Left colon (tissue), 2 donors: ENCODE data around the gene MKRN2OS. TPM values are rescaled to one million over a fixed set of nuclear protein-coding genes. Genes with fewer than 3 reads are reported as not detected.

ENCODE experiments used
- ATAC-seq: fragments of 200-7000 bp; cut with Tn5 transposase; one replicate; pipeline ENCODE4 v1.9.1; 2020; ENCODE audit warnings: mild to moderate bottlenecking, moderate library complexity
- DNase-seq, 2 donors: peaks; one replicate each; pipeline ENCODE4 v3.0.0-alpha.2; 2020
- intact Hi-C, 2 donors: fragments of 100-400 bp; cut with DNase I in 1 of 2; cut with micrococcal nuclease in 1 of 2; formaldehyde crosslinking; loops; one replicate each; pipeline versions ENCODE4 v1.11.2 to v1.14.0; 2022; cut with DNase I, micrococcal nuclease
- total RNA-seq, 2 donors: library from RNA; stranded (reverse); fragmentation: NEBNext Ultra II Directional; extraction: Animal tissue kit (Norgen Biotek cat#: 25700); gene quantifications; one replicate each; pipeline ENCODE4 v1.2.1, GENCODE V29; 2021
- donor health status: DM: no; HTN: no; CAD: no.
- donor health status: DM: yes; HTN: yes; CAD: no.

MKRN2OS gene
- total RNA-seq, 2 donors from 2014 or later, result 4.4 to 6.9 TPM

DNA sequence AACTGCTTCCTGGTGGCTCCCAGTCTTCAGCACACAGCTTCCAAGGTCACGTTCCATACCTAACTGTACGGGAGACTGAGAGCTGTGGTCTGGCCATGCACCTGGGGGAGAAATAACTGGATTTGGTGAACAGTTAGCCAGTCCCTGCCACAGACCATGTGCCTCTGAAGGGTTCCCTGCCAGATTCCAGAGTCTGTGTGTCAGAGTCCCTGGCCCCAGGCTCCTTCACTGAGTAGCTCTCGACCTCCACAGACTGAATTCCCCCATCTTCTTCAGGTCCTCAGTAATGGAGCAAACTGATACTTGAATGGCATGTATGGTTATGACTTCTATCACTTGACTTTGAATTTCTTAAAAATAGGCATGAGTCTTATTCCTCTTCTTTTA lies 17.5 kb downstream of the MKRN2OS start:
- intact Hi-C loops, result no loop called here
- ATAC-seq, result no peak
- DNase-seq, result no peak

DNA sequence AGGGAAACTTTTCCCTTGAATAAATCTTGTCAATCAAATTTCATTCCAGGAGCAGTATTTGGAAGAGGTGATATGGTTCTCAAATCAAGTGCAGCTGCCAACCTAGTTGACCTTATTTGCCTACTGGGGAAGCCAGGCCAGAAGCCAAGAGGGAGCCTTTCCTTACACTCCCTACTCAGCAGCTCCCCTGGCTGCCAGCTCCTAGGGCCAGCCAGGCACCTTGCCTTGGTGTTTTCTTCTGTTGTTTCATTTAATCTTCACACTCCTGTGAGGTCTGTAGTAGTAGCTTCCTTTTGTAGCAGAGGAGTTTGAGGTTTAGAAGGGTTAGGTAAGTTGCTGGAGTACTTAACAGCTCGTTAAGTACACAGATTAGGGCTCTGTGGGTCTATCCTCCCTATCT lies 22.6 kb downstream of the MKRN2OS start:
- DNase-seq (no peak), ATAC-seq (peak; percentile 58)
- intact Hi-C loops, result no loop called here

DNA sequence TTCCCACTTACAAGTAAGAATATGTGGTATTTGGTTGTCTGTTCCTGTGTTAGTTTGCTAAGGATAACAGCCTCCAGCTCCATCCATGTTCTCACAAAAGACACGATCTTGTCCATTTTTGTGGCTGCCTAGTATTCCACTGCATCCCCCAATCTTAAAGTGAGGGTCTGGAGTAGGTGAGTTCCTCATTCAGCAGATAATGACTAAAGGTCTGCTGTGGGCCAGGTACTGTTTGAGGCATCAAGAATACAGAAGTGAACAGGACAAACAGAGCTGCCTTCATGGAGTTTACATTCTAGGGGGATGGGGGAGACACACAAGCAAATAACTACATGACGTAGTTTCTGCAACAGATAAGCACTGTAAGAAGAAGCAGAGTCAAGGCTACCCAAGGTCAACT lies 24.3 kb downstream of the MKRN2OS start:
- intact Hi-C loops, result no loop called here
- ATAC-seq (no peak), DNase-seq (no peak)

DNA sequence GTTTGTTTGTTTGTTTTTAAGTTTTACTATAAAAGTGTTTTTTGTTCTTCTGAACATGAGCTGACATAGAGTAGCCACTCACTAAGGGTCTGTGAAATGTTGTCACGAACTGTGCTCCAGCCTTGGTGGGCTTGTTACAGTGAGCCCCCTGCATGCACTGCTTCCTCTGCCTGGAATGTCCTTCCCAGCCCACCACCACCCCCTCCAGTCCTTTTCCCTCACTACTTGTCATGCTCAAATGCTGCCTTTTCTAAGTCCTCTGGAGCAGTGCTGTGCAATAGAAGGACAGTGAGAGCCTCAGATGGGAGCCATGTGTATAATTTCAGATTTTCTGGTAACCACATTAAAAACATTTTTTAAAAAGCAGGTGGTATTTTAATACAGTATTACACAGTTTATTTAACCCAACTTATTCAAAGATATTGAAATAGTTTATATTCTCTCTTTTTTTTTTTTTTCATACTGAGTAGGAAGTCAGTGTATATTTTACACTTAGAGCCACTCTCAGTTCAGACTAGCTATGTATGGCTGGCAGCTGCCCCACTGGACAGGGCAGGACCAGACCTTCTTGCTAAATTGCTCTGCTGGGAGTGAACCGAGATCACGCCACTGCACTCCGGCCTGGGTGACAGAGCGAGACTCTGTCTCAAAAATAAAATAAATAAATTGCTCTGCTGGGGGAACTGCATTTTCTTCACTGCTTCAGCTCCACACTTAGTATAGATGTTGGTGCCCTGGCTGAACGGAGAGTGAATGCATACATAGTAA lies 26.9 kb downstream of the MKRN2OS start:
- intact Hi-C loops, result no loop called here
- DNase-seq (no peak), ATAC-seq (no peak)

DNA sequence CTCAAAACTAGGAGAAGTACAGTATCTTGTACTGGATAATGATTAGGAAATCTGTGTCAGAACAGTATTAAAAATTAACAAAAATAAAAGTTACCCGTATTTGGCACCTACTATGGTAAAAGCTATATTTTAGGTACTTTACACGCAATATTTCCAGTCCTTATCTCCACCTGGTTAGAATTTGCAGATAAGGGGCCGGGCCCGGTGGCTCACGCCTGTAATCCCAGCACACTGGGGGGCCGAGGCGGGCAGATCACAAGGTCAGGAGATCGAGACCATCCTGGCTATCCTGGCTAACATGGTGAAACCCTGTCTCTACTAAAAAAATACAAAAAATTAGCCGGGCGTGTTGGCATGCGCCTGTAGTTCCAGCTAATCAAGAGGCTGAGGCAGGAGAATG lies 28.4 kb downstream of the MKRN2OS start:
- intact Hi-C loops, result no loop called here
- ATAC-seq, result no peak
- no peak for DNase-seq

DNA sequence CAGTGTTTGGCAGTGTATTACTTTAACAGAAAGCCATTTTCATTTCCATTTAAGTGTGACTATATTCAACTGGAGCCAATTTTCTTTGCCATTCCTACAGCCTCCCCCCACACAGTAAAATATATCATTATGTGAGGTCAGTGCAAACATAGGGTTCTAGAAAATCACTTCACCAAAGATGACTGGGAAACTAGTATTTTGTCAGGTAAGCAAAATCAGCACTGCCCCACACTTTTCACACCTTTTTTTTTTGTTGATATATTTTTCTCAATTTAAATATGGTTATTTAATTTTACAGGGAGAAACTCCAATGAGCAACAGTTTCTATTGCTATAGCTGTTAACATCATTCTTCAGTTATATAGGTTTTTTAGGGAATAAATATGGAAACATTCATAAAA lies 29.7 kb downstream of the MKRN2OS start:
- no peak for ATAC-seq
- intact Hi-C loops, result no loop called here
- no peak for DNase-seq

DNA sequence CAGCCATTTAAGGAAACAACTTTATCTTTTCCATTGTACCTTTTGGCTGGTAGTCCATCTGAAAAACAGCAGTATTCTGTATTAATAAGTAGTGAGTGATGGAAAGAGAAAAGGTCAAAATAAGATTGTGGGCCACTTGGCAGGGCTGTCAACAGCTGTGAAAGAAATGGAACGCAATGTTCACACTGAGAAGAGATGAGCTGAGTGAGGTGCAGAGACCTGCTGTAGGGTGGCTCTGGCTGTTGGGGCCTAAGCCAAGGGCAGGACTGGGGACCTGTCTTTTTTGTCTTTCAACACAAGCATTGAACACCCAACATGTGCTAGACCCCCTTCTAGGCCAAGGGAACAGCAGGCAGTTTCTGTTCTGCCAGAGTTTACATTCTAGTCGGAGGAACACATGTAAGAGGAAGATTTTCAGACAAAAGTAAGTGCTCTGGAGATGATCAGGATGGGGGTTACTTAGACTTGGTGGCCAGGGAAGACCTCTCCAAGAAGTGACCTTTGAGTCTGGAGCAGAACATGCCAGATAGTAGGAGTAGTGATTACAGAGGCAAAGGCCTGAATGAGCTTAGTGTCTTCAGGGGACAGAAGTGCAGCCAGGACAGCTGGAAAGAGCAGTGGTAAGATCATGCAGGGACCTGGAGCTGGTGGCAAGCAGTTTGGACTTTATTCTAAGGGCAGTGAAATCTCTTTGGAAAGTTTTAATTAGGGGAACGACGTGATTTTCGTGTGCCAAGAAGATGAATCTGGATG lies 31.4 kb downstream of the MKRN2OS start:
- ATAC-seq (no peak), DNase-seq (no peak)
- intact Hi-C loops, result no loop called here

DNA sequence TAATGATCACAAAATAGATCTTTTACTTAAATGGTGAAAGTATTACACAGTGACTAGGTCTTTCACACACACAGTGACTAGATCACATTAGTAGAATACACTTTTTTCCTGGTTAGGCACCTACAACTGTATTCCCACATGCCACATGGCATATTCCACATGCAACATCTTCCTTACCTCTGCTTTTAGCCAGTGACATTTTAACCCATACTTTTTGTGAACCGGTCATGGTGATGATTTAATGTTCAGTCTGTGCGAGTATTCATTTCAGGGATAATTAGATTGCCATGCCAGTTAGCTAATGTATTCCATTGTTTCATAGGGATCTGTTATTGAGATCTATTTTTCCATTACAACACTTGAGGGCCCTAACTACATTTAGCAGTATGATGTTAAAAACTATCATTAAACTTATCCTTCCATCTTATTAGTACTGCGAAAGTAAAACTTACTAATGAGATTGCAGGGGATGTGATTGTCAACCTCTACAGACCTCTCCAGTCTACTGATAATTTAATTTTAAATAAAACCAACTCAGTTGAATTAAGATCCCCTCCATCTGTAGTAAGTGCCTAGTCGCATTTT lies 32.7 kb downstream of the MKRN2OS start:
- ATAC-seq (no peak), DNase-seq (no peak)
- intact Hi-C loops, result no loop called here

DNA sequence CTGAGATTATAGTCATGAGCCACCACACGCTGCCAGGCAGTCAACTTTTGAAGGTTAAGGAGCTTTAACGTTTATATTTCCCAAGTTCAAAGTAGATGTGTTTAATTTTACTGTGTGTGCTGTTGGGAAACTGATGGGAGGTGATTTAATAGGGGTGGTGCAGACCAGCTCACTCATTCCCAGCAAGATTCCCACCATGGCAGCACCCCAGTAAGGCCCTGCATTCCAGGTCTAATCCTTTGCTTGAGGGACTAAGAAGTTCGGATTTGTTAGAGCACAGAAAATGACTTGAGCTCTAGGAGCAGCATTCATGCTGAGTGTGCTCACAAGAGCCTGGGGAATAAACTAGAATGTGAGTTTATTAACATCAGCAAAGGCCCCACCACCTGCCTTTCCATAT lies 35.8 kb downstream of the MKRN2OS start:
- ATAC-seq (no peak), DNase-seq (no peak)
- intact Hi-C loops, result no loop called here

DNA sequence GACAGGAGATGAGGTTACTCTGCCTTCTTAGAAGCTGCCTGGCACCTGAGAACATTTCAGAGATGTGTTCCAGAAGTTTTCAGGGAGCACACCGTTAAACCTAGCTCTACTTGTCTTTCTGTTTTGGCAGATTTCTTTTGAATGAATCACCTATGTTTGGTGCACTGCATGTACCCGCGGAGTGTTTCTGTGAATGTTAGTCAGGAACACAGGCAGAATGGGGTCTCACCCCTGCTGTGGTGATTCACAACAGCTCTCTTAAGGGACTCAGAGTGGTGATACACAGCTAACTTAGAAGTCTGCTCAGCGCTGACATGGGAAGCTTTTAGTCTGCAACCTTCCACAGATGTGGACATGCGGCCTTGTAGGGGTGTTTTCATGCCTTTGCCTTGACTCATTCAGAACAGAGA lies 37.0 kb downstream of the MKRN2OS start:
- DNase-seq (no peak), ATAC-seq (no peak)
- intact Hi-C loops, result no loop called here

DNA sequence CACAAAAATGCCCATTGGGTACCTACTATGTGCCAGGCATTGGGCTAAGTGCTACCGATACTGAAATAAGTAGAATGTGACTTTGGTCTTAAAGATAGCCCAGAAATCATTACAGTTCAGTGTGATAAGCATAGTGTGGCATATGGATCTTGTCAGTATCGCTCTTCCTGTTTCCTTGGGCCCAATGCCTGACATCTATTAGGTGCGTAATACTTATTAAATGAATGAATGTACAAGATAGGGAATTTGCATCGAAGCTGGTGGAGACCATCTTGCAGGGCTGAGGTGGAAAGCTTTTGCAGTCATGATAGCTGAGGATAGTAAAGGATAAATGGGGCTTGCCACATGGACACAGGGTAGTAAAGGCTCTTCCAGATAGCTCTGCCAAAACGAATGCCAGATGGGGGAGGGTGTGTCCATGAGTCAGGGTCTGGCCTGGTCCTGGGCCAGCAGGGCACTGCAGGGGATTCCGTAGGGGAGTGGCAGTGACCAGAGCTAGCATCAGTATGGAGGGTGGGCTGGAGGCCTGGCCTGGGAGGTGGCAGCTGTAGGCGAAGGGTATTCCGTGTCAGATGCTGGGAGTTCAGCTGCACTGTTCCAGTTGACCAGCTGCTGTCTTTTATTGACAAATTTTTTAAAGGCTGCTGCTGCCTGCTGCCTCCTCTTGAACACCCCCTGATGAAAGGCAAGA lies 37.6 kb downstream of the MKRN2OS start:
- DNase-seq (no peak), ATAC-seq (no peak)
- intact Hi-C loops, result no loop called here

DNA sequence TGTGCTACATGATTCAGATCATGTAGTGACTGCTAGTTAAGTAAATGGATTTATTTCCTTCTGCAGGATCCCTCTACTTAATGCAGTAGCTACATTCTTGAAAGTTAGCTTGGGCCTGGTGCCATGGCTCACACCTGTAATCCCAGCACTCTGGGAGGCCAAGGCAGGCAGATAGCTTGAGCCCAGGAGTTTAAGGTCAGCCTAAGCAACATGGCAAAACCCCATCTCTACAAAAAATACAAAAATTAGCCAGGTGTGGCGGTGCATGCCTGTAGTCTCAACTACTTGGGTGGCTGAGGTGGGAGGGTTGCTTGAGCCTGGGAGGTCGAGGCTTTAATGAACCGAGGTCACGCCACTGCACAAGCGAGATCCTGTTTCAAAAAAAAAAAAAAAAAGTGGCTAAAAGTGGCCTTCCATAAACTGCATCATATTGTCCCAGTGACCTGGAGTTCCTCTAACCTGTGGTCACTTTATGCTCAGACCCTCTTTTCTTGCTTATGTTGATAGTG lies 39.0 kb downstream of the MKRN2OS start:
- DNase-seq, result no peak
- intact Hi-C loops, result no loop called here
- ATAC-seq, result no peak

DNA sequence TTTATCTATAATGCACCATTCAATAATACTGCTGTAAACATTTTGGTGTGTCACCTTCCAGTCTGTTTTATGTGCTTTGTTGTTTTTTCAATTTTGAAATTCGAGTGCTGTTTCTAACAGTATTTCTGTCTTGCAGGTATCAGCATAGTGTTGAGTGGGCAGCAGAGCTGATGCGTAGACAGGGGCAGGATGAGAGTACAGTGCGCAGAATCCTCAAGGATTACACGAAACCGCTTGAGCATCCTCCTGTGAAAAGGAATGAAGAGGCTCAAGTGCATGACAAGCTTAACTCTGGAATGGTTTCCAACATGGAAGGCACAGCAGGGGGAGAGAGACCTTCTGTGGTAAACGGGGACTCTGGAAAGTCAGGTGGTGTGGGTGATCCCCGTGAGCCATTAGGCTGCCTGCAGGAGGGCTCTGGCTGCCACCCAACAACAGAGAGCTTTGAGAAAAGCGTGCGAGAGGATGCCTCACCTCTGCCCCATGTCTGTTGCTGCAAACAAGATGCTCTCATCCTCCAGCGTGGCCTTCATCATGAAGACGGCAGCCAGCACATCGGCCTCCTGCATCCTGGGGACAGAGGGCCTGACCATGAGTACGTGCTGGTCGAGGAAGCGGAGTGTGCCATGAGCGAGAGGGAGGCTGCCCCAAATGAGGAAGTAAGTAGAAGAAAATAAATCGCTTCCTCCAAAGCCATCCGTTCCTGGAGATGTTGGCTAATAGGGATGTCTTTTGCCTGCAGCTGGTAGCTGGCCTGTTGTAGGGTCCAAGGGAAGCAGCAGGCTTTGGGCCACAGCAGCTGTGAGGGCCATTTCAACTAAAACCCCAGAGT lies 42.0 kb downstream of the MKRN2OS start:
- DNase-seq, result no peak
- peak; percentile 37 for ATAC-seq
- intact Hi-C loops, result no loop called here

DNA sequence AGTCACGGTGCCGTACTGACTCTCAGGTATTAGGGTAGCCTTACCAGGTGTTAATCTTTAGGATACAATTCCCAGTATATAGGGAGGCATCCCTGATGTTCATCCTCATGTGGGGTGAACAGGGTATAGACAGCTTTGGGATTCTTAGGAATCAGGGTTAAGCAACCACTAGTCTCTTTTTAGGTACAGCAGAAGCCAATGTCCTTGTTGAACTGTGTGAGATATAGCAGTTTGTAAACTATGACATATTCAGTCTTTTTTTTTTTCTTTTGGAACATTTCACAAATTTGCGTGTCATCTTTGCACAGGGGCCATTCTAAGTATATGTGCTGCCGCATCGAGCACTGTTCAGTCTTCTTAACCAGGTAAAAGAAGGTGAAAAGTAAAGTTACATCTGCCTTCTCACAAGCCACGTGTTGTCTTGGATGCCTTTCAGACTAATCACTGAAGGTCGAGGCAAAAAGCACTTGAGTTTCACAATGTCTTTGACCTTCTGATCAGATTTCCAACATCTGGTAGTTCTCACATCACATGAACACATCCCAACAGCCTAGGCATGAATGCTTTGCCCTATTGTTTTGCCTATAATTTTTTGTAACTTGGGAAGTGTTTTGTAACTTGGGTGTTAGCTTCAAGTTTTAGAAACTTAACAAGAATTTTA lies 43.8 kb downstream of the MKRN2OS start:
- ATAC-seq (no peak), DNase-seq (no peak)
- intact Hi-C loops, result no loop called here

DNA sequence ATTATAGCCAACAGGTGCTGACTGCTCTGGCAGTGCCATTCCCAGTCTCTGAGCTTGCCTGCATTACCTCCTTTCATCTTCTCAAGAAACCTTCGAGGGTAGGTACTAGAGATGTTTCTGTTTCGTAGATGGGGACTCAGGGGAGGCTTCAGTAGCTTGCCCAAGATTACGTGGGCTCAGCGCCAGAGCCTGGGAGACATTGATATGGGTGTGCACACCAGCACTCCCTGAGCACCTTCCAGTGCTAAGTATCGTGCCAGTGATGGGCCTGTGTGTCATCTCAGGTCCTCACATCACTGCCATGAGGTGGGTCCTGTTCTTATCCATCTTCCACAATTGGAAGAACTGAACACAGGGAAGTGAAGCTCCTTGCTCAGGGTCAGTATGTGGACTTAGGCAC lies 45.8 kb downstream of the MKRN2OS start:
- DNase-seq (no peak), ATAC-seq (no peak)
- intact Hi-C loops, result no loop called here

DNA sequence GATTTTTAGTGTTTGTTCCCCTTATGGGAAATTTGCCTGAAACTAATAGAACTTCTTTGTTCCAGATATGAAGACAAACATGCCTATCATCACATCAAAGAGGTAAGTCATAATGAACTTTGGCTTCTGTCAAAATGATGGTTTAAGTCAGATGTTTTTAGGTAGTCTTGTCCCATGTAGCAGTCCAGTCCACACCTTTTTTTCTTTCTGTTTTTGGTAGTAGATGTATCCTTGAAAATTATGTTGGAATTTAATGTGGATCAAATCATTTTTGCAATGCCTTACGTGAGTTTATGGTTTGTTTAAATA lies 48.9 kb downstream of the MKRN2OS start:
- DNase-seq, result no peak
- intact Hi-C loops, result no loop called here

DNA sequence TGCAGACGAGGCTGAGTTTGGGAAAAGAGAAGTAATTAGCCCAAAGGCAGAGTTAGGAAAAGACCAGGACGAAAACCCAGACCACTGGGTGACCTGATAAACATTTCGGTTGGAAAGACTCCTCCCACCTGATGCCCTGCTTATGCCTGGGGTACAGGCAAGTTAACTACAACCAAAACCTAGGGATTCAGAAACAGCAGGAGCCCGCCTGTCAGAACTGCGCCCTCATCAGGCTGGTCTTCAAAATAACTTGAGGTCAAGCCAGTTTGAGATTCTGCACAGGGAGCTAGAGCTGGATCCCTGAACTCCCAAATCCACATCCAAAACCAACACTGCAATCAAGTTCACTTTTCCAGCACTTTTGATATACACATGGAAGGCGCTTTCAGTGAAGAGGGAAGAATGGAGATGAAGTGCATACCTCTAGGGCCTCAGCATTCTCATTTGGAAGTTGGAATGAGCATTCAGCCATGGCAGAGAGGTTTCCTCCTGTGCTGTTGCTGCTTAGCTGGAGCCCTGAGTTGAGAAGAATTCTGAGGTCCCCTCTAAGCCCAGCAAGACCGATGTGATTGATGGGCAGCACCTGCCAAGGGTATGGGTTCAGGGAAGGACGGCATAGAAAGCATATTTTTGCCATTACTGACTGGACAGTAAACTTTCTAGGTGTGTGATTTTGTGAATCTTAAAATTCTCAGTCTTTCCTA lies 49.4 kb downstream of the MKRN2OS start:
- no peak for ATAC-seq
- DNase-seq, result no peak
- intact Hi-C loops, result no loop called here

More for the DNA sequence above, 48.9 kb downstream of the MKRN2OS start:
- ATAC-seq, result no peak

DNA sequence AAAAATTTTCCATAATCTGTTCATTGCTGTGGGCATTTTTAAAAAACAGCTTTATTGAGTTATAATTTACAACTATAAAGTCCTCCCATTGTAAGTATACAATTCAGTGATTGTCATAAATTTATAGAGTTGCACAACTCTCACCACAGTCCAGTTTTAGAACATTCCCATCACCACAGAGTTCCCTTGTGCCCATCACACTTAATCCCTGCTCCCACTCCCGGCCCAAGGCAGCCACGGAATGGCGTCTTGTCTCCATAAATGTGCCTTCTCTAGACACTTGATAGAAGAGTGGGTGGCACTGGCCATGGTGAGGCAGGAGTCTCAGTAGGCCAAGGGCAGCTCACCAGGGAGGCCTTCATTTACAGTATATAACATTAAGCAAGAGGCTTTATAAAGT lies 54.8 kb downstream of the MKRN2OS start:
- ATAC-seq, result no peak
- DNase-seq, result no peak
- intact Hi-C loops, result no loop called here
